GM12864 (cell line): ENCODE results near the gene PLS1.
"Not testable (repeated sequence)": the region's sequence is repeated elsewhere in the genome, so short reads cannot be mapped to it uniquely, and the experiment has no call there.

ENCODE experiments used
- DNase-seq: peaks from one replicate; pipeline ENCODE4 v3.0.0-alpha.2; 2011; ENCODE audit warnings: low read depth
- H3K4me3 ChIP-seq: 2 replicates; pipeline ENCODE4 v1.5.1; 2011; ENCODE audit warnings: mild to moderate bottlenecking, low read depth, low read length, control low read depth
- CTCF ChIP-seq: IDR thresholded peaks from 2 replicates; pipeline ENCODE4 v1.5.1; 2011; ENCODE audit warnings: low read depth, mild to moderate bottlenecking, moderate library complexity, low read length, control low read depth, inconsistent platforms; ENCODE audit errors: missing control alignments

The PLS1 gene

GRCh38 chr3:142726017-142726416, 129.8 kb downstream of the PLS1 start:
- no peak for DNase-seq
- H3K4me3 ChIP-seq = no peak overlapping the region
- TF ChIP-seq CTCF = no peak

GRCh38 chr3:142732066-142732465, 135.9 kb downstream of the PLS1 start:
- no peak for DNase-seq
- no peak overlapping the region for H3K4me3 ChIP-seq
- TF ChIP-seq CTCF = no peak

- no peak for TF ChIP-seq CTCF
Measured at GRCh38 chr3:142734834-142735233, 138.6 kb downstream of the PLS1 start.

GRCh38 chr3:142735462-142735861, 139.3 kb downstream of the PLS1 start:
- no peak for DNase-seq
- TF ChIP-seq CTCF = no peak
- H3K4me3 ChIP-seq = no peak overlapping the region

More at GRCh38 chr3:142734834-142735233, 138.6 kb downstream of the PLS1 start:
- no peak overlapping the region for H3K4me3 ChIP-seq
- DNase-seq = no peak

- DNase-seq = no peak
- TF ChIP-seq CTCF = no peak
- no peak overlapping the region for H3K4me3 ChIP-seq
Measured at GRCh38 chr3:142738396-142738795, 142.2 kb downstream of the PLS1 start.

- no peak overlapping the region for H3K4me3 ChIP-seq
- TF ChIP-seq CTCF = no peak
- DNase-seq = no peak
Measured at GRCh38 chr3:142746646-142747045, 150.5 kb downstream of the PLS1 start.

- DNase-seq = not testable (repeated sequence)
Measured at GRCh38 chr3:142750531-142750930, 154.3 kb downstream of the PLS1 start.

GRCh38 chr3:142752605-142753004, 156.4 kb downstream of the PLS1 start:
- not testable (repeated sequence) for DNase-seq, H3K4me3 ChIP-seq

More at GRCh38 chr3:142750531-142750930, 154.3 kb downstream of the PLS1 start:
- H3K4me3 ChIP-seq = not testable (repeated sequence)
